ENCODE measurements around the gene OR13C4.

OR13C4 gene

DNA sequence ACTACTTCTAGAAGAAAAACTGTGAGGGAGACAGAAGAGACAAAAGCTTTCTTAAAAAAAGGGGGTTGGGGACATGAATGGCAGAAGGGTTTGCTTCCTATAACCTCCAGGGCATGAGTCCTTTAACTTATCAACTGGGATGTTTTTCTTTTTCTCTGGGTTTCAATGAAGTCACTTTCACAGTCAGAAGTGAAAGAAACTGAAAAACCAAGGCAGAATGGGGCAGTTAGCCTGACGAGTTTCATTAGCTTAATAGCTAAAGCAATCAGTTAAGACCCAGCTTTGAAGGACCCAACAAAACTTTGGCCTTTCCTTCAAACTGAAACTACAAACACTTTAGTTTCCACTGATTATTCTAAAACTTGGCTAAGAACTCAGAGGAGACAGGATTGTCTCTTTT is 37.3 kb upstream of the OR13C4 start:
- Histone ChIP-seq H3K36me3 (ENCODE audit: insufficient read depth, low read length) (no peaks in the 10 kb centered on the region), H3K27ac (ENCODE audit: low read length) (no peak overlapping the region), H3K4me2 (ENCODE audit: insufficient read depth, low read length) (no peak overlapping the region), H4K20me1 (ENCODE audit: insufficient read depth, low read length) (no peaks in the 10 kb centered on the region), H2AFZ (ENCODE audit: low read depth, low read length) (no peak overlapping the region), H3K9ac (ENCODE audit: low read depth, low read length) (no peak overlapping the region), H3K27me3 (ENCODE audit: insufficient read depth, low read length, poor library complexity) (no peaks in the 10 kb centered on the region), H3K9me3 (ENCODE audit: insufficient read depth, low read length, severe bottlenecking) (no peaks in the 10 kb centered on the region), H3K4me3 (ENCODE audit: low read depth in 1 of 2, low read length in 2 of 2) (no peak overlapping the region), H3K4me1 (ENCODE audit: insufficient read depth, low read length) (no peaks in the 10 kb centered on the region), H3K79me2 (ENCODE audit: insufficient read depth, low read length) (no peaks in the 10 kb centered on the region)
- ATAC-seq (ENCODE audit: insufficient read depth, low read depth) (no peak), DNase-seq (no peak)
- no peak for TF ChIP-seq EZH2 (IDR thresholded peaks at IDR 0.05; ENCODE audit: borderline replicate concordance, low read depth, low read length, severe bottlenecking)
- TF ChIP-seq, protein P1, sequence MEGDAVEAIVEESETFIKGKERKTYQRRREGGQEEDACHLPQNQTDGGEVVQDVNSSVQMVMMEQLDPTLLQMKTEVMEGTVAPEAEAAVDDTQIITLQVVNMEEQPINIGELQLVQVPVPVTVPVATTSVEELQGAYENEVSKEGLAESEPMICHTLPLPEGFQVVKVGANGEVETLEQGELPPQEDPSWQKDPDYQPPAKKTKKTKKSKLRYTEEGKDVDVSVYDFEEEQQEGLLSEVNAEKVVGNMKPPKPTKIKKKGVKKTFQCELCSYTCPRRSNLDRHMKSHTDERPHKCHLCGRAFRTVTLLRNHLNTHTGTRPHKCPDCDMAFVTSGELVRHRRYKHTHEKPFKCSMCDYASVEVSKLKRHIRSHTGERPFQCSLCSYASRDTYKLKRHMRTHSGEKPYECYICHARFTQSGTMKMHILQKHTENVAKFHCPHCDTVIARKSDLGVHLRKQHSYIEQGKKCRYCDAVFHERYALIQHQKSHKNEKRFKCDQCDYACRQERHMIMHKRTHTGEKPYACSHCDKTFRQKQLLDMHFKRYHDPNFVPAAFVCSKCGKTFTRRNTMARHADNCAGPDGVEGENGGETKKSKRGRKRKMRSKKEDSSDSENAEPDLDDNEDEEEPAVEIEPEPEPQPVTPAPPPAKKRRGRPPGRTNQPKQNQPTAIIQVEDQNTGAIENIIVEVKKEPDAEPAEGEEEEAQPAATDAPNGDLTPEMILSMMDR (IDR thresholded peaks at IDR 0.05; ENCODE audit: borderline replicate concordance, extremely low read depth, low read length, poor library complexity, severe bottlenecking): no peak

DNA sequence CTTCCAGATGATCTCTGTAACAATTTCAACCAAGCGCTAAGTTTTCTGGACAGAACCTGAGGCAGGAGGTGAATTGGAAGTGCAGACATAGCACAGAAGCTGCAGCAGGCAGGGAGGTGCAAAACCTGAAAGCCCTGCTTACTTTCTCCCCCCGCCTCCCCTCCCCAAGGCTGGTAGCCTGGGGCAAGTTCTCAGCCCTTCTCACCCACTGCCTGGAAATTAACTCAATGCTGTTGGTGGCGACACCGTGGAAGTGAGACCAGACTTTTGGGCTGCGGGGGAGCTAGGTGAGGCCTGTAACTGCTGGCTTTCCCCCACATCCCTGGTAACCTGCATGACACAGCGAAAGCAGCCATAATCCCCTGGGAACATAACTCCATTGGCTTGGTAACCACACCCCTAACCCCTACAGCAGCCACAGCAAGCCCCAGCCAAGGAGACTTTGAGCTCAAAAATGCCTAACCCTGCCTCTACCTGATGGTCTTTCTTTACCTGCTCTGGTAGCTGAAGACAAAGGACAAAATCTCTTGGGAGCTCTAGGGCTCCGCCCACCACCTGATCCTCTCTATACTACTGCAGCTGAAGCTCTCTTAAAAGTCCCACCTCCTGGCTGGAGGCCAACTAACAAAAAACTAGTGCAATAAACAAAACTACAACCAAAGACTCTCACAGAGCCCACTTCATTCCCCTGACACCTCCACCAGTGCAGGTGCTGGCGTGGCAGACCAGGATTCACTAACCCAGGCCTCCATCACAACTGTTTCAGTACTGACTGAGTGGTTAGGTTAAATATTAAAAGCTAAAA is 30.0 kb upstream of the OR13C4 start:
- Histone ChIP-seq H3K4me1 (ENCODE audit: insufficient read depth, low read length) (no peaks in the 10 kb centered on the region), H3K79me2 (ENCODE audit: insufficient read depth, low read length) (no peaks in the 10 kb centered on the region), H3K4me3 (ENCODE audit: low read depth in 1 of 2, low read length in 2 of 2) (no peak overlapping the region), H2AFZ (ENCODE audit: low read depth, low read length) (no peak overlapping the region), H3K27ac (ENCODE audit: low read length) (no peak overlapping the region), H3K4me2 (ENCODE audit: insufficient read depth, low read length) (no peak overlapping the region), H4K20me1 (ENCODE audit: insufficient read depth, low read length) (no peaks in the 10 kb centered on the region), H3K9me3 (ENCODE audit: insufficient read depth, low read length, severe bottlenecking) (no peaks in the 10 kb centered on the region), H3K27me3 (ENCODE audit: insufficient read depth, low read length, poor library complexity) (no peaks in the 10 kb centered on the region), H3K36me3 (ENCODE audit: insufficient read depth, low read length) (no peaks in the 10 kb centered on the region), H3K9ac (ENCODE audit: low read depth, low read length) (no peak overlapping the region)
- ATAC-seq (ENCODE audit: insufficient read depth, low read depth) (no peak), DNase-seq (no peak)
- TF ChIP-seq EZH2 (IDR thresholded peaks at IDR 0.05; ENCODE audit: borderline replicate concordance, low read depth, low read length, severe bottlenecking): no peak
- TF ChIP-seq, protein P1 (IDR thresholded peaks at IDR 0.05; ENCODE audit: borderline replicate concordance, extremely low read depth, low read length, poor library complexity, severe bottlenecking): no peak

DNA sequence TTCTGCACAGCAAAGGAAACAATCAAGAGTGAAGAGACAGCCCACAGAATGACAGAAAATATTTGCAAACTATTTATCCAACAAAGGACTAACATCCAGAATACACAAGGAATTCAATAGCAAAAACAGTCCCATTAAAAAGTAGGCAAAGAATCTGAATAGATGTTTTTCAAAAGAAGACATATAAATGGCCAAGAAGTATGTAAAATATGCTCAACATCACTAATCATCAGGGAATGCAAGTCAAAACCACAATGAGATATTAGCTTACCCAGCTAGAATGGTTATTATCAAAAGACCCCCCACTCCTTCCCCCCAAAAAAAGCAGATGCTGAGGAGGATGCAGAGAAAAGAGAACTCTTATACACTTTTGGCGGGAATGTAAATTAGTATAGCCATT is 28.5 kb upstream of the OR13C4 start:
- Histone ChIP-seq H3K79me2 (ENCODE audit: insufficient read depth, low read length) (no peaks in the 10 kb centered on the region), H3K9ac (ENCODE audit: low read depth, low read length) (no peak overlapping the region), H3K4me1 (ENCODE audit: insufficient read depth, low read length) (no peaks in the 10 kb centered on the region), H2AFZ (ENCODE audit: low read depth, low read length) (no peak overlapping the region), H3K27ac (ENCODE audit: low read length) (no peak overlapping the region), H3K9me3 (ENCODE audit: insufficient read depth, low read length, severe bottlenecking) (no peaks in the 10 kb centered on the region), H4K20me1 (ENCODE audit: insufficient read depth, low read length) (no peaks in the 10 kb centered on the region), H3K4me3 (ENCODE audit: low read depth in 1 of 2, low read length in 2 of 2) (no peak overlapping the region), H3K36me3 (ENCODE audit: insufficient read depth, low read length) (no peaks in the 10 kb centered on the region), H3K4me2 (ENCODE audit: insufficient read depth, low read length) (no peak overlapping the region), H3K27me3 (ENCODE audit: insufficient read depth, low read length, poor library complexity) (no peaks in the 10 kb centered on the region)
- DNase-seq (no peak), ATAC-seq (ENCODE audit: insufficient read depth, low read depth) (no peak)
- no peak for TF ChIP-seq EZH2 (IDR thresholded peaks at IDR 0.05; ENCODE audit: borderline replicate concordance, low read depth, low read length, severe bottlenecking)
- TF ChIP-seq, protein P1 (IDR thresholded peaks at IDR 0.05; ENCODE audit: borderline replicate concordance, extremely low read depth, low read length, poor library complexity, severe bottlenecking): no peak

All from DND-41 (cell line).